A673 (cell line): ENCODE data around the gene ODC1. TPM values are rescaled to one million over a fixed set of nuclear protein-coding genes. Genes with fewer than 3 reads are reported as not detected.

Experiments used
- BruUV-seq: library from RNA; stranded (reverse); fragments of 400-500 nt; replicated peaks from 2 replicates; lab custom pipeline; 2021; lab: Mats Ljungman, UMichigan
- CTCF ChIA-PET: fragments of 300-600 bp; sonication (Branson Sonifier 250); formaldehyde crosslinking; loops from one replicate; lab custom pipeline; 2022; ENCODE audit warnings: antibody characterized with exemption; lab: Charles Lee
- POLR2A ChIA-PET: fragments of 300-600 bp; sonication (Branson Sonifier 250); formaldehyde crosslinking; loops from one replicate; lab custom pipeline; 2022; ENCODE audit warnings: antibody characterized with exemption; ENCODE audit not compliant: low non-redundant PET; lab: Charles Lee
- DNase-seq: peaks from one replicate; pipeline ENCODE4 v3.0.0-alpha.2; 2015; ENCODE audit warnings: low spot score
- H3K27ac ChIP-seq: fragments of 200-600 bp; sonication (generic); 2 replicates; pipeline ENCODE4 v1.5.1; 2016; ENCODE audit warnings: mixed run types, low read depth, mild to moderate bottlenecking, mixed read lengths, antibody characterized with exemption, low read length; ENCODE audit not compliant: poor library complexity, severe bottlenecking
- H3K27me3 ChIP-seq: fragments of 200-600 bp; sonication (generic); replicated peaks from 2 replicates; pipeline ENCODE4 v1.6.1; 2017; ENCODE audit warnings: mixed run types, low read depth, mild to moderate bottlenecking, mixed read lengths, antibody characterized with exemption, low read length; ENCODE audit not compliant: insufficient read depth, poor library complexity
- H3K36me3 ChIP-seq: fragments of 200-600 bp; sonication (generic); 2 replicates; pipeline ENCODE4 v1.6.1; 2016; ENCODE audit warnings: mixed run types, mild to moderate bottlenecking, mixed read lengths, antibody characterized with exemption, low read length; ENCODE audit not compliant: insufficient read depth, poor library complexity, severe bottlenecking
- H3K4me1 ChIP-seq: fragments of 200-600 bp; sonication (generic); 2 replicates; pipeline ENCODE4 v1.6.1; 2017; ENCODE audit warnings: mixed run types, mild to moderate bottlenecking, mixed read lengths, antibody characterized with exemption, low read length; ENCODE audit not compliant: insufficient read depth, poor library complexity, severe bottlenecking
- H3K4me3 ChIP-seq: fragments of 200-600 bp; sonication (generic); 2 replicates; pipeline ENCODE4 v1.5.1; 2016; ENCODE audit warnings: low read depth, mixed run types, mild to moderate bottlenecking, mixed read lengths, low read length; ENCODE audit not compliant: poor library complexity, severe bottlenecking
- H3K9me3 ChIP-seq: fragments of 200-600 bp; sonication (generic); 2 replicates; pipeline ENCODE4 v1.6.1; 2016; ENCODE audit warnings: mixed run types, low read depth, mild to moderate bottlenecking, mixed read lengths, antibody characterized with exemption, low read length; ENCODE audit not compliant: poor library complexity, severe bottlenecking
- CTCF ChIP-seq: fragments of 300-800, 200-600 bp; sonication (generic); conservative IDR thresholded peaks from 2 replicates; pipeline ENCODE4 v1.5.1; 2017; ENCODE audit warnings: low read depth, mild to moderate bottlenecking, antibody characterized with exemption, low read length, moderate library complexity, mixed read lengths
- EZH2 ChIP-seq: fragments of 200-600 bp; sonication (generic); IDR thresholded peaks from 2 replicates; pipeline ENCODE4 v1.6.1; 2017; ENCODE audit warnings: borderline replicate concordance, low read depth, mild to moderate bottlenecking, mixed read lengths, antibody characterized with exemption, low read length; ENCODE audit not compliant: poor library complexity, severe bottlenecking
- intact Hi-C: fragments of 100-400 bp; cut with micrococcal nuclease; formaldehyde crosslinking; loops from one replicate; pipeline ENCODE4 v1.10.0; 2022; ENCODE audit not compliant: unreplicated experiment
- total RNA-seq: library from RNA; stranded (reverse); gene quantifications from 2 replicates; pipeline ENCODE4 v1.2.3, GENCODE V29; 2021

The ODC1 gene
- total RNA-seq, 1 experiment from 2014 or later = 269 TPM

GRCh38 chr2:10452956-10453904 is 5.1 kb upstream of the ODC1 start:
- TF ChIP-seq EZH2 = no peak
- no peak for TF ChIP-seq CTCF
- Histone ChIP-seq H3K4me1 (peaks cover 17% of the 10 kb centered on the region), H3K4me3 (no peak overlapping the region), H3K9me3 (no peaks in the 10 kb centered on the region), H3K36me3 (no peaks in the 10 kb centered on the region), H3K27ac (no peak overlapping the region), H3K27me3 (no peaks in the 10 kb centered on the region)
- ChIA-PET CTCF (no interaction called here), POLR2A (no interaction called here)
- intact Hi-C loops = no loop called here
- DNase-seq = no peak
- no TSS peak for BruUV-seq

- no peak for TF ChIP-seq EZH2
- no peak for TF ChIP-seq CTCF
- Histone ChIP-seq H3K27ac (no peak overlapping the region), H3K36me3 (no peaks in the 10 kb centered on the region), H3K27me3 (no peaks in the 10 kb centered on the region), H3K9me3 (no peaks in the 10 kb centered on the region), H3K4me3 (no peak overlapping the region), H3K4me1 (peaks cover 17% of the 10 kb centered on the region)
- BruUV-seq = no TSS peak
- POLR2A ChIA-PET = no interaction called here
- CTCF ChIA-PET = no interaction called here
- intact Hi-C loops = no loop called here
- no peak for DNase-seq
Measured at GRCh38 chr2:10452312-10452711, 4.2 kb upstream of the ODC1 start.

DNA sequence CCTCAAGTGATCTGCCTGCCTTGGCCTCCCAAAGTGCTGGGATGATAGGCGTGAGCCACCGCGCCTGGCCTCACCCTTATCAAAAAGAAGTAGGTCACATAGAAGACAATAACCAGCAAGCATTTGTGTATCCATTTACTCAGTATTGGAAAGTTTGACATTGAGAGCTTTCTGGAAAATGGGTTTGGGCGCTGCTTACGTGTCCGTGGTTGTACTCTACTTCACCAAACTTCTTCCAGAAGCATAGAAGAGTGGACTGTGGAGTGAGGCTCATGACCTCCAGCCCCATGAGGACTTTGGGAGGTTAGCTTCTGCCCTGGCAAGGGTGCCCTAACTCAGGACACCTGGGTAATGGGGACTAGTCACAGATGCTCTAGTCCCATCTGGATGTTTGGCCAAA is 3.7 kb upstream of the ODC1 start:
- CTCF ChIA-PET = no interaction called here
- H3K4me1 ChIP-seq = peaks cover 17% of the 10 kb centered on the region
- POLR2A ChIA-PET = no interaction called here
- H3K9me3 ChIP-seq = no peaks in the 10 kb centered on the region
- no peaks in the 10 kb centered on the region for H3K27me3 ChIP-seq
- intact Hi-C loops = no loop called here
- no TSS peak for BruUV-seq
- DNase-seq = no peak
- no peak overlapping the region for H3K4me3 ChIP-seq
- no peaks in the 10 kb centered on the region for H3K36me3 ChIP-seq
- TF ChIP-seq EZH2 (no peak), CTCF (no peak)
- H3K27ac ChIP-seq = no peak overlapping the region
